ENCODE measurements around the gene ACSF3.

DNA sequence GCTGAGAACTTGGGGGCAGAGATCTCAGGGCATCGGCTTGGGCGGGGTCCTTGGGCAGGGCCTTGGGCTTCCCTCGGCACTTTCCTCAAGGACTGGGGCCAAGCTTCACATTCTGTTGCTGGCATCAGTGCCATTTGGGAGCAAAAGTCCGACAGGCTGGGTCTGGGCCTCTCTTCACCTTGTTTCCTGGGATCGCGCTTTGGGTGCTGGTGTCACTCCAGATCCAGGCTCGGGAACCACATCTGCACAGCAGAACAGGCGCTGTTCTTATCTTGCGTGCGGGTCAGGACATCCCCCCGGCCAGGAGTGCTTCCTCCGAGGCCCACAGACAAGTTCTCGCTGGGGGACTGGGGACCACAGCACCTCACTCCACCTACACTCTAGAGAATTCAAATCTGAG, 46.7 kb downstream of the ACSF3 start:
- no peak for TF ChIP-seq POLR2A (IDR thresholded peaks at IDR 0.05)
- TF ChIP-seq, protein P1, sequence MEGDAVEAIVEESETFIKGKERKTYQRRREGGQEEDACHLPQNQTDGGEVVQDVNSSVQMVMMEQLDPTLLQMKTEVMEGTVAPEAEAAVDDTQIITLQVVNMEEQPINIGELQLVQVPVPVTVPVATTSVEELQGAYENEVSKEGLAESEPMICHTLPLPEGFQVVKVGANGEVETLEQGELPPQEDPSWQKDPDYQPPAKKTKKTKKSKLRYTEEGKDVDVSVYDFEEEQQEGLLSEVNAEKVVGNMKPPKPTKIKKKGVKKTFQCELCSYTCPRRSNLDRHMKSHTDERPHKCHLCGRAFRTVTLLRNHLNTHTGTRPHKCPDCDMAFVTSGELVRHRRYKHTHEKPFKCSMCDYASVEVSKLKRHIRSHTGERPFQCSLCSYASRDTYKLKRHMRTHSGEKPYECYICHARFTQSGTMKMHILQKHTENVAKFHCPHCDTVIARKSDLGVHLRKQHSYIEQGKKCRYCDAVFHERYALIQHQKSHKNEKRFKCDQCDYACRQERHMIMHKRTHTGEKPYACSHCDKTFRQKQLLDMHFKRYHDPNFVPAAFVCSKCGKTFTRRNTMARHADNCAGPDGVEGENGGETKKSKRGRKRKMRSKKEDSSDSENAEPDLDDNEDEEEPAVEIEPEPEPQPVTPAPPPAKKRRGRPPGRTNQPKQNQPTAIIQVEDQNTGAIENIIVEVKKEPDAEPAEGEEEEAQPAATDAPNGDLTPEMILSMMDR (IDR thresholded peaks at IDR 0.05), result no peak
